H1 (cell line): ENCODE results near the gene IFNA7. TPM values are rescaled to one million over a fixed set of nuclear protein-coding genes. Genes with fewer than 3 reads are reported as not detected.

Experiments
- CTCF ChIA-PET: fragments of 300-600 bp; sonication (Branson Sonifier 250); formaldehyde crosslinking; loops from one replicate; lab custom pipeline; 2021; ENCODE audit not compliant: partially characterized antibody; lab: Charles Lee
- POLR2A ChIA-PET: fragments of 300-600 bp; sonication (Branson Sonifier 250); formaldehyde crosslinking; loops from one replicate; lab custom pipeline; 2021; ENCODE audit warnings: inconsistent platforms; ENCODE audit not compliant: partially characterized antibody; lab: Charles Lee
- DNase-seq, 2 experiments: peaks; one replicate each; pipeline versions ENCODE4 v3.0.0 to v3.0.0-alpha.2; 2010 to 2022; ENCODE audit warnings: low spot score in 2 of 2, low read depth in 1 of 2, mixed read lengths in 1 of 2
- FAIRE-seq: peaks from 2 replicates; lab custom pipeline; 2011; peaks lifted over from hg19 to GRCh38; lab: Jason Lieb, UNC
- H2AFZ ChIP-seq: 2 replicates; pipeline ENCODE4 v1.8.1; 2012; ENCODE audit warnings: low read length, inconsistent platforms
- H2AK5ac ChIP-seq: 2 replicates; pipeline ENCODE4 v1.6.1; 2013; ENCODE audit warnings: low read depth, low read length
- H2BK120ac ChIP-seq: replicated peaks from 2 replicates; pipeline ENCODE3; 2013; ENCODE audit warnings: low read depth, low read length, inconsistent platforms
- H2BK12ac ChIP-seq: 2 replicates; pipeline ENCODE4 v1.6.1; 2013; ENCODE audit warnings: low read depth, low read length
- H2BK15ac ChIP-seq: 2 replicates; pipeline ENCODE4 v1.6.1; 2013; ENCODE audit warnings: low read length
- H2BK20ac ChIP-seq: 2 replicates; pipeline ENCODE4 v1.6.1; 2013; ENCODE audit warnings: low read length
- H2BK5ac ChIP-seq: 2 replicates; pipeline ENCODE4 v1.6.1; 2013; ENCODE audit warnings: low read depth, low read length
- H3K14ac ChIP-seq: 2 replicates; pipeline ENCODE4 v1.6.1; 2013; ENCODE audit warnings: inconsistent platforms; ENCODE audit not compliant: insufficient read length
- H3K18ac ChIP-seq: 2 replicates; pipeline ENCODE4 v1.6.1; 2013; ENCODE audit warnings: low read length; ENCODE audit errors: extremely low read depth
- H3K23ac ChIP-seq: 2 replicates; pipeline ENCODE4 v1.6.1; 2013; ENCODE audit warnings: inconsistent platforms; ENCODE audit not compliant: insufficient read length
- H3K23me2 ChIP-seq: 2 replicates; pipeline ENCODE4 v1.6.1; 2013; ENCODE audit warnings: low read depth, low read length
- H3K27ac ChIP-seq: 2 replicates; pipeline ENCODE4 v1.6.1; 2011; ENCODE audit warnings: low read depth, low read length, inconsistent platforms
- H3K27me3 ChIP-seq, 4 experiments: replicated peaks in 1 of 4; 1 replicate in 1 of 4; 2 replicates in 3 of 4; pipeline versions ENCODE4 v1.6.1 to v1.8.1; 2011 to 2013; ENCODE audit warnings: low read length in 3 of 4, mild to moderate bottlenecking in 3 of 4, inconsistent platforms in 2 of 4, mixed read lengths in 2 of 4, moderate library complexity in 1 of 4; ENCODE audit not compliant: control insufficient read depth in 3 of 4, insufficient read depth in 3 of 4; ENCODE audit errors: extremely low read depth in 1 of 4
- H3K36me3 ChIP-seq, 4 experiments: 2 replicates each; pipeline versions ENCODE4 v1.6.1 to v1.8.1; 2011 to 2013; ENCODE audit warnings: mild to moderate bottlenecking in 4 of 4, low read length in 3 of 4, moderate library complexity in 2 of 4, control low read depth in 1 of 4, inconsistent platforms in 1 of 4; ENCODE audit not compliant: insufficient read depth in 4 of 4, control insufficient read depth in 2 of 4
- H3K4ac ChIP-seq: replicated peaks from 2 replicates; pipeline ENCODE3; 2013; ENCODE audit warnings: low read length, low read depth, mixed read lengths, inconsistent platforms; ENCODE audit not compliant: insufficient read length
- H3K4me1 ChIP-seq, 4 experiments: replicated peaks in 1 of 4; 1 replicate in 1 of 4; 2 replicates in 3 of 4; pipeline versions ENCODE4 v1.6.1 to v1.8.1; 2011 to 2013; ENCODE audit warnings: low read length in 3 of 4, inconsistent platforms in 2 of 4, mixed read lengths in 1 of 4; ENCODE audit not compliant: insufficient read depth in 4 of 4, control insufficient read depth in 3 of 4
- H3K4me2 ChIP-seq, 2 experiments: 2 replicates each; pipeline versions ENCODE4 v1.6.1 to v1.8.1; 2011 to 2013; ENCODE audit warnings: low read depth in 2 of 2, low read length in 2 of 2, control low read depth in 1 of 2, inconsistent platforms in 1 of 2, mild to moderate bottlenecking in 1 of 2; ENCODE audit not compliant: insufficient read depth in 1 of 2
- H3K4me3 ChIP-seq, 4 experiments: fragments of 200-600, 300-600 bp in 1 of 4; sonication (generic), shearing (Covaris generic), sonication (Bioruptor Twin) in 1 of 4; 2 replicates each; pipeline versions ENCODE4 v1.5.1 to v1.8.1; 2011 to 2016; ENCODE audit warnings: low read length in 4 of 4, low read depth in 3 of 4, control low read depth in 2 of 4, inconsistent platforms in 2 of 4, mild to moderate bottlenecking in 2 of 4, mixed read lengths in 1 of 4, moderate library complexity in 1 of 4; ENCODE audit not compliant: insufficient read depth in 2 of 4; ENCODE audit errors: extremely low read depth in 1 of 4
- H3K56ac ChIP-seq: replicated peaks from 2 replicates; pipeline ENCODE3; 2013; ENCODE audit warnings: low read depth, mild to moderate bottlenecking, mixed read lengths, low read length, inconsistent platforms; ENCODE audit not compliant: insufficient read length
- H3K79me1 ChIP-seq: 2 replicates; pipeline ENCODE4 v1.6.1; 2013; ENCODE audit warnings: low read depth, low read length, control low read depth
- H3K79me2 ChIP-seq, 2 experiments: 2 replicates each; pipeline versions ENCODE4 v1.6.1 to v1.8.1; 2012 to 2013; ENCODE audit warnings: low read length in 2 of 2, mild to moderate bottlenecking in 2 of 2, inconsistent platforms in 1 of 2; ENCODE audit not compliant: insufficient read depth in 2 of 2, control insufficient read depth in 1 of 2
- H3K9ac ChIP-seq, 4 experiments: replicated peaks in 1 of 4; 1 replicate in 1 of 4; 2 replicates in 3 of 4; pipeline versions ENCODE4 v1.6.1 to v1.8.1; 2011 to 2013; ENCODE audit warnings: low read depth in 3 of 4, low read length in 3 of 4, control low read depth in 2 of 4, mild to moderate bottlenecking in 2 of 4, moderate library complexity in 2 of 4, inconsistent platforms in 1 of 4; ENCODE audit errors: extremely low read depth in 1 of 4
- H3K9me3 ChIP-seq, 2 experiments: 2 replicates each; pipeline versions ENCODE4 v1.6.1 to v1.8.1; 2012 to 2013; ENCODE audit warnings: mild to moderate bottlenecking in 2 of 2, moderate library complexity in 2 of 2, control low read depth in 1 of 2, inconsistent platforms in 1 of 2, low read depth in 1 of 2, low read length in 1 of 2, mixed read lengths in 1 of 2; ENCODE audit not compliant: insufficient read depth in 2 of 2
- H4K20me1 ChIP-seq, 2 experiments: replicated peaks in 1 of 2; 2 replicates each; pipeline versions ENCODE3 to v1.8.1; 2011 to 2013; ENCODE audit warnings: inconsistent platforms in 2 of 2, low read length in 2 of 2, mild to moderate bottlenecking in 1 of 2; ENCODE audit not compliant: insufficient read depth in 2 of 2, control insufficient read depth in 1 of 2
- H4K5ac ChIP-seq: 2 replicates; pipeline ENCODE4 v1.6.1; 2013; ENCODE audit warnings: low read length, low read depth, mixed read lengths, inconsistent platforms; ENCODE audit not compliant: insufficient read length
- H4K8ac ChIP-seq: 2 replicates; pipeline ENCODE4 v1.8.0; 2013; ENCODE audit warnings: mild to moderate bottlenecking, moderate library complexity, low read length, inconsistent platforms; ENCODE audit not compliant: insufficient read depth; ENCODE audit errors: extremely low read depth
- H4K91ac ChIP-seq: replicated peaks from 2 replicates; pipeline ENCODE3; 2013; ENCODE audit warnings: low read length, mixed read lengths, inconsistent platforms; ENCODE audit not compliant: insufficient read length
- CBX5 ChIP-seq: fragments of 300-800, 300-1000 bp; sonication (generic); IDR thresholded peaks from 2 replicates; pipeline ENCODE4 v1.7.1; 2016; ENCODE audit warnings: antibody characterized with exemption, low read length, low read depth
- HDAC2 ChIP-seq, 2 experiments: fragments of 300-600 bp in 1 of 2; sonication (generic) in 1 of 2; IDR thresholded peaks; 2 replicates each; pipeline ENCODE4 v1.6.1; 2011 to 2012; ENCODE audit warnings: low read depth in 2 of 2, low read length in 2 of 2, mild to moderate bottlenecking in 2 of 2, moderate library complexity in 2 of 2, borderline replicate concordance in 1 of 2, inconsistent platforms in 1 of 2
- POU5F1 ChIP-seq: IDR thresholded peaks from 2 replicates; pipeline ENCODE4 v1.6.1; 2011; ENCODE audit warnings: low read depth, mild to moderate bottlenecking, low read length, moderate library complexity
- TAF1 ChIP-seq: IDR thresholded peaks from 2 replicates; pipeline ENCODE4 v1.6.1; 2011; ENCODE audit warnings: mild to moderate bottlenecking, low read depth, low read length
- WGBS, 2 experiments: shearing (Covaris generic) in 1 of 2; methylation state at CpG; one replicate each; pipeline versions ENCODE4 v1.1.6 to v1.1.7; 2013 to 2015; ENCODE audit warnings: low lambda C conversion rate in 2 of 2, mixed read lengths in 2 of 2, inconsistent platforms in 1 of 2, low coverage in 1 of 2, missing lambda C conversion rate in 1 of 2; ENCODE audit not compliant: insufficient replicate concordance in 2 of 2, insufficient coverage in 1 of 2, insufficient read length in 1 of 2; ENCODE audit errors: extremely low coverage in 1 of 2, missing lambda C conversion rate in 1 of 2; 5-methylcytosine and 5-hydroxymethylcytosine counted together
- polyA plus RNA-seq, 7 experiments: library from polyadenylated mRNA; depleted of rRNA in 3 of 7; stranded (reverse) in 5 of 7; unstranded in 2 of 7; fragments of >200 nt in 5 of 7; fragments of 200-250 nt in 2 of 7; gene quantifications; 1 replicate in 5 of 7; 2 replicates in 1 of 7; 4 replicates in 1 of 7; pipeline versions ENCODE4 v1.2.1 to v1.2.3, GENCODE V29; 2011 to 2013; ENCODE audit warnings: missing spikeins in 2 of 7, mixed read lengths in 2 of 7
- total RNA-seq: library from RNA; stranded (reverse); fragmentation: NEBNext Ultra II Directional; extraction: Animal tissue kit (Norgen Biotek cat#: 25700); gene quantifications from 2 replicates; pipeline ENCODE4 v1.2.1, GENCODE V29; 2021
- TF ChIP-seq, protein P1 (sequence below), 3 experiments: IDR thresholded peaks; 1 replicate in 2 of 3; 2 replicates in 1 of 3; pipeline versions ENCODE4 v1.5.1 to v1.6.1; 2011; ENCODE audit warnings: low read length in 3 of 3, mild to moderate bottlenecking in 3 of 3, inconsistent platforms in 2 of 3, low read depth in 1 of 3, moderate library complexity in 1 of 3; ENCODE audit not compliant: insufficient read depth in 1 of 3; ENCODE audit errors: control extremely low read depth in 1 of 3

Gene IFNA7
- total and polyA plus RNA-seq, 2 of the 8 experiments (the other 6 are each of a cell fraction or from before 2014, with no cell fraction given) = not detected

- no peak for DNase-seq
- Histone ChIP-seq H3K36me3 (no peaks in the 10 kb centered on the region), H2BK120ac (no peak within 1 kb of the TSS), H2BK5ac (no peak within 1 kb of the TSS), H3K56ac (no peak within 1 kb of the TSS), H2BK12ac (no peak within 1 kb of the TSS), H3K23ac (no peak within 1 kb of the TSS), H4K91ac (no peak within 1 kb of the TSS), H2BK20ac (no peak within 1 kb of the TSS), H3K18ac (no peak within 1 kb of the TSS), H3K9ac (no peak within 1 kb of the TSS), H3K23me2 (no peaks in the 10 kb centered on the region), H2BK15ac (no peak within 1 kb of the TSS), H3K4ac (no peak within 1 kb of the TSS), H2AFZ (no peak within 1 kb of the TSS), H3K14ac (no peak within 1 kb of the TSS), H4K8ac (no peak within 1 kb of the TSS), H3K4me1 (no peaks in the 10 kb centered on the region), H3K27me3 (no peaks in the 10 kb centered on the region), H3K4me3 (no peak within 1 kb of the TSS), H2AK5ac (no peak within 1 kb of the TSS), H4K20me1 (no peaks in the 10 kb centered on the region), H3K4me2 (no peak within 1 kb of the TSS), H3K9me3 (no peaks in the 10 kb centered on the region), H4K5ac (no peak within 1 kb of the TSS), H3K79me2 (no peaks in the 10 kb centered on the region), H3K27ac (no peak within 1 kb of the TSS), H3K79me1 (no peaks in the 10 kb centered on the region)
- WGBS, 2 experiments = 88% methylated on average over 2 of the region's 2 CpGs; no CpG with 5 or more reads in 1 of the 2 experiments
- TF ChIP-seq CBX5 (no peak), TAF1 (no peak), HDAC2 (IDR thresholded peaks at IDR 0.05; ENCODE audit: borderline replicate concordance in 1 of 2, low read depth in 2 of 2, low read length in 2 of 2) (no peak), POU5F1 (no peak)
- TF ChIP-seq, protein P1, sequence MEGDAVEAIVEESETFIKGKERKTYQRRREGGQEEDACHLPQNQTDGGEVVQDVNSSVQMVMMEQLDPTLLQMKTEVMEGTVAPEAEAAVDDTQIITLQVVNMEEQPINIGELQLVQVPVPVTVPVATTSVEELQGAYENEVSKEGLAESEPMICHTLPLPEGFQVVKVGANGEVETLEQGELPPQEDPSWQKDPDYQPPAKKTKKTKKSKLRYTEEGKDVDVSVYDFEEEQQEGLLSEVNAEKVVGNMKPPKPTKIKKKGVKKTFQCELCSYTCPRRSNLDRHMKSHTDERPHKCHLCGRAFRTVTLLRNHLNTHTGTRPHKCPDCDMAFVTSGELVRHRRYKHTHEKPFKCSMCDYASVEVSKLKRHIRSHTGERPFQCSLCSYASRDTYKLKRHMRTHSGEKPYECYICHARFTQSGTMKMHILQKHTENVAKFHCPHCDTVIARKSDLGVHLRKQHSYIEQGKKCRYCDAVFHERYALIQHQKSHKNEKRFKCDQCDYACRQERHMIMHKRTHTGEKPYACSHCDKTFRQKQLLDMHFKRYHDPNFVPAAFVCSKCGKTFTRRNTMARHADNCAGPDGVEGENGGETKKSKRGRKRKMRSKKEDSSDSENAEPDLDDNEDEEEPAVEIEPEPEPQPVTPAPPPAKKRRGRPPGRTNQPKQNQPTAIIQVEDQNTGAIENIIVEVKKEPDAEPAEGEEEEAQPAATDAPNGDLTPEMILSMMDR (IDR thresholded peaks at IDR 0.05; ENCODE audit: control extremely low read depth in 1 of 3, insufficient read depth in 1 of 3, low read depth in 1 of 3, low read length in 3 of 3) = no peak
- FAIRE-seq = no peak
- CTCF ChIA-PET = interaction anchor here (0.6 to 1.9 kb wide), 3 partner anchors 11 to 196 kb away, joined by 3 to 6 read pairs (median 3); no protein-coding TSS in a partner anchor
- POLR2A ChIA-PET = no interaction called here
These were observed 37.9 kb upstream of the IFNA7 start, which contains the start of gene IFNA14 for GRCh38 chr9:21239911-21240310. TSS of gene IFNA14 (minus strand) at chr9:21240005. CDS start at chr9:21239935, 70 bp downstream.
